ENCODE measurements around the gene KRTAP10-4.

Gene KRTAP10-4

DNA sequence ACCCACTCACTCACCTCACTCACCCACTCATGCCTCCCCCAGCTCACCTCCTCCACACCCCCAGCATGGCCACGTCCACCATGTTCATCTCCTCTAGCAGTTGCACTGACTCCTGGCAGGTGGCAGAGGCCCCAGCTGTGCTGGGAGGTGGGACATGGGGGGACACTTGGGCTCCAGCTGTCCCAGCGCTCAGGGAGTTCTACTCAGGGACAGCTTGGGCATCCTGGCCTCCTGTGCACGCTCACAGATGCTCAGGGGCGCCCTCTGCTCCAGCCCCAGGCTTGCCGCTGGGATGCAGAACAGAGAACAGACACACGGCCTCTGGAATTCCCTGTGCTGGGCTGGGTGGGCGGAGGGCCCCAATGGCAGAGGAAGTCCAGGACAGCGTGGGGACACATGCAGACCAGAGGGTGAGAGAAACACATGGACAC, 43.6 kb downstream of the KRTAP10-4 start:
- no peak for DNase-seq (ENCODE audit: low spot score)

GRCh38 chr21:44618504-44618903, 45.0 kb downstream of the KRTAP10-4 start:
- DNase-seq (ENCODE audit: low spot score): no peak

DNA sequence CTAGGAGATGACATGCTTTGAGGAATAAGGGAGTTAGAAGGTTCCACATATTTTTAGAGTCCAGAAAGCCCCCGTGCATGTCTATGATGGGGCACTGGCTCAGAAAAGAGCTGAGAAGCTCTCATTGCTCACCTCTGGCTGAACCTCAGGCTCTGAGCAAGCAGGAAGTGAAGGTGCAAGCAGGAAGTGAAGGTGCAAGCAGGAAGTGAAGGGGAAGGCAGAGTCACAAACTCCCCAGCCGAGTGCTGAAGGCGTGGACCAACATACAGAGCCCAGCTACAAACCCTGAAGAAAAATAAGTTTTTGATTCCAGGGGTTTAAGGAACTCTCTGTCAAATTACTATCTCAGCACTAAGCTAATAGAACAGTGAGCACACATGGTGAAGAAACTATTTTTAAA, 45.4 kb downstream of the KRTAP10-4 start:
- no peak for DNase-seq (ENCODE audit: low spot score)

- no peak for DNase-seq (ENCODE audit: low spot score)
Observed at GRCh38 chr21:44619886-44620285, 46.4 kb downstream of the KRTAP10-4 start.

GRCh38 chr21:44623575-44623974, 50.0 kb downstream of the KRTAP10-4 start:
- DNase-seq (ENCODE audit: low spot score): no peak
